Loucy (cell line): ENCODE results near the gene ARMC12.

Source experiments
- EZH2phosphoT487 ChIP-seq: fragments of 200-600 bp; IDR thresholded peaks from 2 replicates; pipeline ENCODE4 v1.6.1; 2018; ENCODE audit warnings: antibody characterized with exemption, mild to moderate bottlenecking, moderate library complexity, borderline replicate concordance
- TF ChIP-seq, protein P1 (sequence below): fragments of 200-600 bp; sonication (generic); conservative IDR thresholded peaks from 2 replicates; pipeline ENCODE4 v1.5.1; 2014; ENCODE audit warnings: mild to moderate bottlenecking, antibody characterized with exemption, low read length

GRCh38 chr6:35755278-35755924 lies 18.6 kb downstream of the ARMC12 start:
- TF ChIP-seq EZH2phosphoT487: no peak
- TF ChIP-seq, protein P1, sequence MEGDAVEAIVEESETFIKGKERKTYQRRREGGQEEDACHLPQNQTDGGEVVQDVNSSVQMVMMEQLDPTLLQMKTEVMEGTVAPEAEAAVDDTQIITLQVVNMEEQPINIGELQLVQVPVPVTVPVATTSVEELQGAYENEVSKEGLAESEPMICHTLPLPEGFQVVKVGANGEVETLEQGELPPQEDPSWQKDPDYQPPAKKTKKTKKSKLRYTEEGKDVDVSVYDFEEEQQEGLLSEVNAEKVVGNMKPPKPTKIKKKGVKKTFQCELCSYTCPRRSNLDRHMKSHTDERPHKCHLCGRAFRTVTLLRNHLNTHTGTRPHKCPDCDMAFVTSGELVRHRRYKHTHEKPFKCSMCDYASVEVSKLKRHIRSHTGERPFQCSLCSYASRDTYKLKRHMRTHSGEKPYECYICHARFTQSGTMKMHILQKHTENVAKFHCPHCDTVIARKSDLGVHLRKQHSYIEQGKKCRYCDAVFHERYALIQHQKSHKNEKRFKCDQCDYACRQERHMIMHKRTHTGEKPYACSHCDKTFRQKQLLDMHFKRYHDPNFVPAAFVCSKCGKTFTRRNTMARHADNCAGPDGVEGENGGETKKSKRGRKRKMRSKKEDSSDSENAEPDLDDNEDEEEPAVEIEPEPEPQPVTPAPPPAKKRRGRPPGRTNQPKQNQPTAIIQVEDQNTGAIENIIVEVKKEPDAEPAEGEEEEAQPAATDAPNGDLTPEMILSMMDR: no peak
